ENCODE results near the gene LRRC23. TPM values are rescaled to one million over a fixed set of nuclear protein-coding genes. Genes with fewer than 3 reads are reported as not detected.
A peak's percentile ranks its signal among the peaks of the same experiment; 100 is the strongest.

LRRC23 gene
- total and polyA plus RNA-seq, 2 of the 13 experiments (the other 11 are each of a cell fraction or from before 2014, with no cell fraction given): 6.0 to 7.8 TPM

GRCh38 chr12:6899837-6900519, 4.6 kb upstream of the LRRC23 start (continued):
- TF ChIP-seq MYPOP (CRISPR knock-in tag; IDR thresholded peaks at IDR 0.05) (0 out of 2 replicates have a peak, but pooled peaks have one; percentile 26), SALL1 (CRISPR knock-in tag; IDR thresholded peaks at IDR 0.05) (0 out of 2 replicates have a peak, but pooled peaks have one; percentile 10), ELF3 (CRISPR knock-in tag; IDR thresholded peaks at IDR 0.05) (0 out of 2 replicates have a peak, but pooled peaks have one; percentile 33), DRAP1 (CRISPR knock-in tag; IDR thresholded peaks at IDR 0.05) (peak; percentile 28; the same call in 1 of the 2 replicates), HMGXB4 (CRISPR knock-in tag; IDR thresholded peaks at IDR 0.05; ENCODE audit: borderline replicate concordance in 1 of 2, low read depth in 1 of 2) (0 out of 4 replicates have a peak, but pooled peaks of 1 of the 2 experiments have one; percentile 31), FOSL2 (CRISPR knock-in tag; IDR thresholded peaks at IDR 0.05) (0 out of 2 replicates have a peak, but pooled peaks have one; percentile 15), SP5 (CRISPR knock-in tag; IDR thresholded peaks at IDR 0.05; ENCODE audit: borderline replicate concordance, low read depth) (0 out of 2 replicates have a peak, but pooled peaks have one; percentile 34), ARID5B (CRISPR knock-in tag; IDR thresholded peaks at IDR 0.05) (0 out of 2 replicates have a peak, but pooled peaks have one; percentile 7), MIER3 (CRISPR knock-in tag; IDR thresholded peaks at IDR 0.05; ENCODE audit: borderline replicate concordance) (no peak), HNF4G (IDR thresholded peaks at IDR 0.05; ENCODE audit: borderline replicate concordance, low read depth, low read length) (peak; percentile 54; the same call in 1 of the 2 replicates), HNF4G (CRISPR knock-in tag; IDR thresholded peaks at IDR 0.05; ENCODE audit: borderline replicate concordance, low read depth) (no peak), POLR2AphosphoS5 (IDR thresholded peaks at IDR 0.05; ENCODE audit: low read depth, low read length) (0 out of 2 replicates have a peak, but pooled peaks have one; percentile 21), SOX6 (IDR thresholded peaks at IDR 0.05) (no peak), SOX6 (CRISPR knock-in tag; IDR thresholded peaks at IDR 0.05) (peak; percentile 20; the same call in 1 of the 2 replicates), ZNF335 (CRISPR knock-in tag; IDR thresholded peaks at IDR 0.05) (0 out of 2 replicates have a peak, but pooled peaks have one; percentile 21), MXI1 (IDR thresholded peaks at IDR 0.05; ENCODE audit: borderline replicate concordance, low read depth, low read length) (peak; percentile 87; the same call in 2 of the 3 replicates), TSC22D2 (CRISPR knock-in tag; IDR thresholded peaks at IDR 0.05; ENCODE audit: borderline replicate concordance) (no peak)
